Smooth muscle cell (in vitro differentiated cells): ENCODE measurements around the gene MIF4GD. TPM values are rescaled to one million over a fixed set of nuclear protein-coding genes. Genes with fewer than 3 reads are reported as not detected.
"Not testable (repeated sequence)": the region's sequence is repeated elsewhere in the genome, so short reads cannot be mapped to it uniquely, and the experiment has no call there.

Experiments used
- DNase-seq: peaks from one replicate; lab custom pipeline; 2025; ENCODE audit not compliant: unreplicated experiment; lab: John Stamatoyannopoulos, UW
- H2AFZ ChIP-seq: fragments of 200-600 bp; sonication (generic); 2 replicates; pipeline ENCODE4 v1.6.0; 2016; ENCODE audit warnings: antibody characterized with exemption, low read depth, mild to moderate bottlenecking
- H3F3A ChIP-seq: fragments of 200-600 bp; sonication (generic); 2 replicates; pipeline ENCODE4 v1.6.0; 2017; ENCODE audit warnings: antibody characterized with exemption, low read depth
- H3K27ac ChIP-seq: fragments of 200-600 bp; sonication (generic); 2 replicates; pipeline ENCODE4 v1.5.1; 2016; ENCODE audit warnings: low read depth, mild to moderate bottlenecking
- H3K27me3 ChIP-seq: fragments of 200-600 bp; sonication (generic); 2 replicates; pipeline ENCODE4 v1.6.1; 2016; ENCODE audit warnings: low read depth, mild to moderate bottlenecking
- H3K36me3 ChIP-seq: fragments of 200-600 bp; sonication (generic); 2 replicates; pipeline ENCODE4 v1.5.1; 2016; ENCODE audit warnings: low read depth
- H3K4me1 ChIP-seq: fragments of 200-600 bp; sonication (generic); 2 replicates; pipeline ENCODE4 v1.5.1; 2016; ENCODE audit warnings: low read depth
- H3K4me2 ChIP-seq: fragments of 200-600 bp; sonication (generic); 2 replicates; pipeline ENCODE4 v1.6.0; 2016; ENCODE audit warnings: mild to moderate bottlenecking
- H3K4me3 ChIP-seq: fragments of 200-600 bp; sonication (generic); 2 replicates; pipeline ENCODE4 v1.5.1; 2016; ENCODE audit warnings: mild to moderate bottlenecking
- H3K79me2 ChIP-seq: fragments of 200-600 bp; sonication (generic); 2 replicates; pipeline ENCODE4 v1.6.0; 2016; ENCODE audit warnings: low read depth, mild to moderate bottlenecking
- H3K9ac ChIP-seq: fragments of 200-600 bp; sonication (generic); 2 replicates; pipeline ENCODE4 v1.6.0; 2016; ENCODE audit warnings: low read depth
- H3K9me3 ChIP-seq: fragments of 200-600 bp; sonication (generic); replicated peaks from 2 replicates; pipeline ENCODE4 v1.5.1; 2016; ENCODE audit warnings: low read depth
- H4K20me1 ChIP-seq: fragments of 200-600 bp; sonication (generic); 2 replicates; pipeline ENCODE4 v1.6.0; 2016; ENCODE audit warnings: low read depth
- CTCF ChIP-seq: fragments of 200-600 bp; sonication (generic); IDR thresholded peaks from 2 replicates; pipeline ENCODE4 v1.5.1; 2017; ENCODE audit warnings: borderline replicate concordance, mild to moderate bottlenecking, antibody characterized with exemption; ENCODE audit not compliant: insufficient read depth, poor library complexity, severe bottlenecking
- WGBS: methylation state at CpG from one replicate; pipeline ENCODE4 v1.1.7; 2016; ENCODE audit warnings: low lambda C conversion rate; 5-methylcytosine and 5-hydroxymethylcytosine counted together
- polyA plus RNA-seq: library from polyadenylated mRNA; unstranded; fragments of >200 nt; fragmentation: Nextera tagmentation; extraction: Ambion mirVana; gene quantifications from 2 replicates; pipeline ENCODE4 v1.2.1, GENCODE V29; 2016
- total RNA-seq: library from RNA; depleted of rRNA; stranded (reverse); fragments of >200 nt; gene quantifications from 2 replicates; pipeline ENCODE4 v1.2.3, GENCODE V29; 2014

Gene MIF4GD
- total and polyA plus RNA-seq, 2 experiments from 2014 or later: 5.3 to 17.0 TPM

DNA sequence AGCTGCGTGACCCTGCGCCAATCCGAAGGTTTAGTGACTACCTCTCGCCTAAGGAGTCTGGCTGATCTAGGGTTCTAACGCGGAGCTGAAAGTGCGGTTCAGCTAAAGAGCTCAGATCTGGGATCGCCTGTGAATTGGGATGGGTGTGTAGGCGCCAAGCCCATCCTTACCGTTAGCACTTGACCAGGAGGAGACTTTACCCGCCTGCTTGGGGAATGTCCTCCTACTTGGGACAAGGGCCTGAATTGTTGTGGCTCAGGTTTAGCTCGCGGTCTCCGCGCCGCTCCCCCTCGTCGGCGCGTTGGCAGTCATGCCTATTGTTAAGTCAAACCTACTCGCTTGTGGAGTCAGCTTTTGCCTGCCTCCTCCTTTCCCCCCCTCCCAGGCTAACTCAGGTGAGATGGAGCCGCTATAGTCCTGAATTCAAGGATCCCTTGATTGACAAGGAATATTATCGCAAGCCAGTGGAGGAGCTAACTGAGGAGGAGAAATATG is 8.9 kb downstream of the MIF4GD start:
- no peak for TF ChIP-seq CTCF
- peaks cover 16% of the 10 kb centered on the region for H3K4me1 ChIP-seq
- DNase-seq: no peak
- H3K9ac ChIP-seq: peak overlapping the region; percentile 97
- no peaks in the 10 kb centered on the region for H3K9me3 ChIP-seq
- H3K4me3 ChIP-seq: peak overlapping the region; percentile 88
- WGBS: 2% methylated on average over 23 of the region's 23 CpGs
- H3K36me3 ChIP-seq: no peaks in the 10 kb centered on the region
- H3F3A ChIP-seq: peaks cover 5% of the 10 kb centered on the region
- H3K4me2 ChIP-seq: peak overlapping the region; percentile 96
- peak overlapping the region; percentile 96 for H3K27ac ChIP-seq
- H3K79me2 ChIP-seq: peaks cover 49% of the 10 kb centered on the region
- no peaks in the 10 kb centered on the region for H3K27me3 ChIP-seq
- peak overlapping the region; percentile 37 for H2AFZ ChIP-seq
- H4K20me1 ChIP-seq: peaks cover 11% of the 10 kb centered on the region

GRCh38 chr17:75261336-75262111 is 9.5 kb downstream of the MIF4GD start, which contains the start of the genes GGA3 and MRPS7:
Gene GGA3 (minus strand): TSS chr17:75261606. CDS start chr17:75261587, 19 bp downstream.
Gene MRPS7 (plus strand): TSS chr17:75261879. CDS start chr17:75261901, 22 bp downstream.
- no peaks in the 10 kb centered on the region for H3K36me3 ChIP-seq
- H3K9me3 ChIP-seq: no peaks in the 10 kb centered on the region
- peak within 1 kb of the TSS; percentile 97 for H3K9ac ChIP-seq
- peak within 1 kb of the TSS; percentile 88 for H3K4me3 ChIP-seq
- peaks cover 16% of the 10 kb centered on the region for H3K4me1 ChIP-seq
- H3K27me3 ChIP-seq: no peaks in the 10 kb centered on the region
- TF ChIP-seq CTCF: no peak
- peak within 1 kb of the TSS; percentile 37 for H2AFZ ChIP-seq
- under 1% methylated on average over 67 of the region's 69 CpGs for WGBS
- peaks cover 49% of the 10 kb centered on the region for H3K79me2 ChIP-seq
- H3K4me2 ChIP-seq: peak within 1 kb of the TSS; percentile 96
- H3F3A ChIP-seq: peaks cover 4% of the 10 kb centered on the region
- peak within 1 kb of the TSS; percentile 96 for H3K27ac ChIP-seq
- H4K20me1 ChIP-seq: peaks cover 11% of the 10 kb centered on the region
- DNase-seq: peak; percentile 96

GRCh38 chr17:75260641-75261335 is 10.2 kb downstream of the MIF4GD start:
- peak overlapping the region; percentile 96 for H3K27ac ChIP-seq
- DNase-seq: no peak
- no peaks in the 10 kb centered on the region for H3K9me3 ChIP-seq
- TF ChIP-seq CTCF: no peak
- H3K79me2 ChIP-seq: peaks cover 49% of the 10 kb centered on the region
- peak overlapping the region; percentile 96 for H3K4me2 ChIP-seq
- no peaks in the 10 kb centered on the region for H3F3A ChIP-seq
- H2AFZ ChIP-seq: peak overlapping the region; percentile 37
- H3K9ac ChIP-seq: peak overlapping the region; percentile 97
- WGBS: 6% methylated on average over 31 of the region's 31 CpGs
- H3K36me3 ChIP-seq: no peaks in the 10 kb centered on the region
- H3K4me3 ChIP-seq: peak overlapping the region; percentile 88
- H3K27me3 ChIP-seq: no peaks in the 10 kb centered on the region
- H3K4me1 ChIP-seq: peaks cover 16% of the 10 kb centered on the region
- peaks cover 17% of the 10 kb centered on the region for H4K20me1 ChIP-seq

DNA sequence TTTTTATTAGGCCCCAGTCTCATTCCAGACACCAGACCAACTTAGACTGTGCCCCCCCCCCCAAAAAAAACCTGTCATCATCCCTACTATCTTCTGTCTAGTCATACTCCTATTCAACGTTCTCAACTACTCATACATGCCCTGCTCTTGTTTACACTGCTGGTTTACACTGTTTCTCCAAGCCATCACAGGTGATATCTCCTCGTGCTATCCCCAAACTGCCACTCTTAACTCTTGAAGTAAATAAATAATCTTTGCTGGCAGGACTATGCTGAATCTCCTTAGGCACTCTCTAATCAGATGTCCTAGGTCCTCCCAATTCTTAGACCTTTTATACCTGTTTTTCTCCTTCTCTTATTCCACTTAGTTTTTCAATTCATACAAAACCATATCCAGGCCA is 13.8 kb downstream of the MIF4GD start:
- WGBS: 83% methylated on average over 2 of the region's 2 CpGs
- peaks cover 27% of the 10 kb centered on the region for H4K20me1 ChIP-seq

DNA sequence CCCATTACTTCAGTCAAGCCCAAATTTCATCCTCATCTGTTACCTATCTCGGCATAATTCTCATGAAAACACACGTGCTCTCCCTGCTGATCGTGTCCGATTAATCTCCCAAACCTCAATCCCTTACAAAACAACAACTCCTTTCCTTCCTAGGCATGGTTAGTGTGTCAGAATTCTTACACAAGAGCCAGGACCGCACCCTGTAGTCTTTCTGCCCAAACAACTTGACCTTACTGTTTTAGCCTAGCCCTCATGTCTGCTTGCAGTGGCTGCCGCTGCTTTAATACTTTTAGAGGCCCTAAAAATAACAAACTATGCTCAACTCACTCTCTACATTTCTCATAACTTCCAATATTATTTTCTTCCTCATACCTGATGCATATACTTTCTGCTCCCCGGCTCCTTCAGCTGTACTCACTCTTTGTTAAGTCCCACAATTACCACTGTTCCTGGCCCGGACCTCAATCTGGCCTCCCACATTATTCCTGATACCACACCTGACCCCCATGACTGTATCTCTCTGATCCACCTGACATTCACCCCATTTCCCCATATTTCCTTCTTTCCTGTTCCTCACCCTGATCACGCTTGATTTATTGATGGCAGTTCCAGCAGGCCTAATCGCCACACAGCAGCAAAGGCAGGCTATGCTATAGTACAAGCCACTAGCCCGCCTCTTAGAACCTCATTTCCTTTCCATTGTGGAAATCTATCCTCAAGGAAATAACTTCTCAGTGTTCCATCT is 14.9 kb downstream of the MIF4GD start:
- H2AFZ ChIP-seq, H3K27me3 ChIP-seq, H3K27ac ChIP-seq, H3K9me3 ChIP-seq, H3K4me3 ChIP-seq, H3K36me3 ChIP-seq, H3K4me2 ChIP-seq, H3F3A ChIP-seq, DNase-seq, H3K9ac ChIP-seq, H3K4me1 ChIP-seq: not testable (repeated sequence)
- peaks cover 38% of the 10 kb centered on the region for H4K20me1 ChIP-seq
- WGBS: 95% methylated on average over 11 of the region's 11 CpGs
- peaks cover 51% of the 10 kb centered on the region for H3K79me2 ChIP-seq

More for the DNA sequence above, 13.8 kb downstream of the MIF4GD start:
- not testable (repeated sequence) for DNase-seq, H3K36me3 ChIP-seq, H3K4me3 ChIP-seq, H3K27me3 ChIP-seq, H3K4me2 ChIP-seq, H3K9me3 ChIP-seq, H3K27ac ChIP-seq, H3K4me1 ChIP-seq, H3K9ac ChIP-seq, H2AFZ ChIP-seq, H3F3A ChIP-seq
- H3K79me2 ChIP-seq: peaks cover 46% of the 10 kb centered on the region
